Ishikawa (cell line): ENCODE data around the gene MIAT.
A peak's percentile ranks its signal among the peaks of the same experiment; 100 is the strongest.

Experiments used
- CEBPB ChIP-seq: IDR thresholded peaks from 2 replicates; pipeline ENCODE4 v1.6.1; 2012
- CREB1 ChIP-seq: IDR thresholded peaks from 2 replicates; pipeline ENCODE4 v1.6.1; 2012; ENCODE audit warnings: low read depth
- EGR1 ChIP-seq: IDR thresholded peaks from 2 replicates; pipeline ENCODE4 v1.6.1; 2012
- EP300 ChIP-seq: IDR thresholded peaks from 2 replicates; pipeline ENCODE4 v1.6.1; 2012; ENCODE audit warnings: borderline replicate concordance
- FOXM1 ChIP-seq: IDR thresholded peaks from 2 replicates; pipeline ENCODE4 v1.6.1; 2012; ENCODE audit warnings: low read depth, borderline replicate concordance
- MAX ChIP-seq: IDR thresholded peaks from 2 replicates; pipeline ENCODE4 v1.6.1; 2012
- NFIC ChIP-seq: IDR thresholded peaks from 2 replicates; pipeline ENCODE4 v1.6.1; 2012
- RAD21 ChIP-seq: IDR thresholded peaks from 2 replicates; pipeline ENCODE4 v1.6.1; 2012; ENCODE audit warnings: low read depth
- REST ChIP-seq: IDR thresholded peaks from 2 replicates; pipeline ENCODE4 v1.6.1; 2012; ENCODE audit warnings: low read depth, mild to moderate bottlenecking
- TAF1 ChIP-seq: IDR thresholded peaks from 2 replicates; pipeline ENCODE4 v1.6.1; 2012; ENCODE audit warnings: low read depth, mild to moderate bottlenecking
- TCF12 ChIP-seq: IDR thresholded peaks from 2 replicates; pipeline ENCODE4 v1.6.1; 2012; ENCODE audit warnings: low read depth
- TEAD4 ChIP-seq: IDR thresholded peaks from 2 replicates; pipeline ENCODE4 v1.6.1; 2012
- USF1 ChIP-seq: IDR thresholded peaks from 2 replicates; pipeline ENCODE4 v1.6.1; 2012
- YY1 ChIP-seq: IDR thresholded peaks from 2 replicates; pipeline ENCODE4 v1.6.1; 2012; ENCODE audit warnings: low read depth
- ZBTB7A ChIP-seq: IDR thresholded peaks from 2 replicates; pipeline ENCODE4 v1.6.1; 2012; ENCODE audit warnings: low read depth

Gene MIAT

DNA sequence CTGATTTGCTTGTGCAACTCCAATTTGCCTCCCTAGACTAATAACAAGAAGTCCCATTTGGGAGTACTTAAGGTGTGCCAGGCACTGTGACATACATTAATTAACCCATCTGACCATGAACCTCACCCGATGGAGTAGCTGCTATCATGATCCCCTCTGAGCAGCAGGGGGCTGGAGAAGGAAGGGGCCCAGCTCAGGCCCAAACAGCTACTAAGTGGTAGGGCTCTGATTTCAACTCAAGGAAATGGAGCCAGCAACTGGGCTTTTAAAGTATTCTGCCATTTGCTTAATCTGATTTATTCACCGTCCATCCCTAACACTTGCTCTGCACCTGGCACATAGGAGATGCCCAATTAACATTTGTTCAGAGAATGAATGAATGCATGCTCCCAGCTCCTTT lies 40.7 kb upstream of the MIAT start:
- TF ChIP-seq TAF1 (no peak), EGR1 (no peak), EP300 (no peak), REST (no peak), FOXM1 (no peak), NFIC (no peak), TEAD4 (no peak), YY1 (no peak), USF1 (no peak), MAX (no peak), CREB1 (no peak), CEBPB (no peak), TCF12 (no peak), RAD21 (no peak), ZBTB7A (no peak)

- TF ChIP-seq EP300, result no peak
- TF ChIP-seq FOXM1, result no peak
- TF ChIP-seq MAX, result no peak
- no peak for TF ChIP-seq TEAD4
- TF ChIP-seq TAF1, result no peak
- TF ChIP-seq YY1, result no peak
- no peak for TF ChIP-seq NFIC
- no peak for TF ChIP-seq RAD21
- TF ChIP-seq REST, result no peak
- TF ChIP-seq ZBTB7A, result no peak
- TF ChIP-seq TCF12, result no peak
- TF ChIP-seq EGR1, result no peak
- TF ChIP-seq CEBPB, result no peak
- no peak for TF ChIP-seq CREB1
- TF ChIP-seq USF1, result no peak
Measured at GRCh38 chr22:26617271-26618199, 39.9 kb upstream of the MIAT start, which contains the start of gene CRYBB1. TSS of gene CRYBB1 (minus strand) at chr22:26618027. CDS start at chr22:26616319, 1,708 bp downstream.

DNA sequence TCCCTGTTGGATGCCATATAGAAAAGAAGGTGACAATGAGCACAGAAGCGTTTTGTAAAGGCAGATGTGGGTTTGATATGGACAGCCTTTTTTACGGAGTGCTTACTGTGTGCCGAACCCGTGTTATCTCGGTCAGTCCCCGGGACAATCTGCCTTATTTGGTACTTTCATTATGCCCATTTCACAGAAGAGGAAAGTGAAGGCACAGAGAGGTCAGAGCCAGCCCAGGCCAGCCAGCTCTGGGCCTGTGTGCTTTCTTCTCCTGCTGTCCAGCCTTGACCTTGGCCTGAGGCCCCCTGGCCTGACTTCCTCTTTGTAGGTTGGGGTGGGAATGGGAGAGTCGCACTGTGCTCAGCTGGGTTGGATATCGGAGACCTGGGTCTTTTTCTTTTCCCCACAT lies 38.9 kb upstream of the MIAT start:
- TF ChIP-seq CEBPB, result no peak

- peak; percentile 50 for TF ChIP-seq NFIC
- TF ChIP-seq CEBPB, result no peak
Measured at GRCh38 chr22:26619510-26619909, 37.9 kb upstream of the MIAT start.

GRCh38 chr22:26620197-26620596 lies 37.2 kb upstream of the MIAT start:
- TF ChIP-seq TCF12, result no peak
- TF ChIP-seq FOXM1, result no peak
- no peak for TF ChIP-seq MAX
- TF ChIP-seq RAD21, result no peak
- TF ChIP-seq NFIC, result no peak
- TF ChIP-seq YY1, result no peak
- no peak for TF ChIP-seq EP300
- TF ChIP-seq EGR1, result no peak
- TF ChIP-seq CREB1, result no peak
- TF ChIP-seq TEAD4, result no peak
- TF ChIP-seq REST, result no peak
